H1 (cell line): ENCODE measurements around the gene NRDE2. TPM values are rescaled to one million over a fixed set of nuclear protein-coding genes. Genes with fewer than 3 reads are reported as not detected.

ENCODE experiments used
- CREB1 ChIP-seq: IDR thresholded peaks from 2 replicates; pipeline ENCODE4 v1.6.1; 2012; ENCODE audit warnings: inconsistent platforms
- EP300 ChIP-seq, 2 experiments: IDR thresholded peaks; 1 replicate in 1 of 2; 2 replicates in 1 of 2; pipeline ENCODE4 v1.6.1; 2011 to 2012; ENCODE audit warnings: low read depth in 2 of 2, low read length in 2 of 2, mild to moderate bottlenecking in 2 of 2, borderline replicate concordance in 1 of 2, inconsistent platforms in 1 of 2, moderate library complexity in 1 of 2
- KDM1A ChIP-seq: fragments of 200-600, 300-600 bp; sonication (generic); IDR thresholded peaks from 2 replicates; pipeline ENCODE4 v1.7.1; 2016; ENCODE audit warnings: mild to moderate bottlenecking, low read length, borderline replicate concordance
- polyA plus RNA-seq, 7 experiments: library from polyadenylated mRNA; depleted of rRNA in 3 of 7; stranded (reverse) in 5 of 7; unstranded in 2 of 7; fragments of >200 nt in 5 of 7; fragments of 200-250 nt in 2 of 7; gene quantifications; 1 replicate in 5 of 7; 2 replicates in 1 of 7; 4 replicates in 1 of 7; pipeline versions ENCODE4 v1.2.1 to v1.2.3, GENCODE V29; 2011 to 2013; ENCODE audit warnings: missing spikeins in 2 of 7, mixed read lengths in 2 of 7
- total RNA-seq: library from RNA; stranded (reverse); fragmentation: NEBNext Ultra II Directional; extraction: Animal tissue kit (Norgen Biotek cat#: 25700); gene quantifications from 2 replicates; pipeline ENCODE4 v1.2.1, GENCODE V29; 2021

Gene NRDE2
- total and polyA plus RNA-seq, 2 of the 8 experiments (the other 6 are each of a cell fraction or from before 2014, with no cell fraction given) = 4.9 to 12.1 TPM

GRCh38 chr14:90242444-90242843 lies 89.3 kb downstream of the NRDE2 start (continued):
- TF ChIP-seq EP300 (IDR thresholded peaks at IDR 0.05; ENCODE audit: borderline replicate concordance in 1 of 2, low read depth in 2 of 2, low read length in 2 of 2) = no peak
- TF ChIP-seq KDM1A = no peak
- no peak for TF ChIP-seq CREB1
- TF ChIP-seq, all 59 proteins: peak for 0
